GM18499 (cell line): ENCODE results near the gene GARIN3.

ENCODE experiments used
- ATAC-seq: cut with Tn5 transposase; IDR thresholded peaks from one replicate; pipeline ENCODE4 v1.9.1; 2021; ENCODE audit warnings: moderate number of reproducible peaks; ENCODE audit not compliant: insufficient read depth, unreplicated experiment

The GARIN3 gene

DNA sequence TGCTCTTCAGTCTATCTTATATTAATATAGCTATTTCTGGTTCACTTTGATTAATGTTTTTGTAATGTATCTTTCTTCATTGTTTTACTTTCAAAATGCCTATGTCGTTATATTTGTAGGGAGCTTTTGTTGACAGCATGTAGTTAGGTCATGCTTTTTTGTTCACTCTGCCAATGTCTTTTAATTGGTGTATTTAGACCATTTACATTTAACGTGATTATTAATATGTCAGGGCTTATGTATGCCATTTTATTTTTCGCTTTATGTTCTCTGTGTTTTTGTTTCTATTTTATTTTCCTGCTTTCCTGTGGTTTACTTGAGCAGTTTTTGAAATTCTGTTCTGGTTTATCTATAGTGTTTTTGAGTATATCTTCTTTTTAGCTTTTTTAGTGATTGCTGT lies 10.8 kb downstream of the GARIN3 start:
- no peak for ATAC-seq

- no peak for ATAC-seq
These were observed 15.1 kb downstream of the GARIN3 start for GRCh38 chr5:157150995-157151394.

DNA sequence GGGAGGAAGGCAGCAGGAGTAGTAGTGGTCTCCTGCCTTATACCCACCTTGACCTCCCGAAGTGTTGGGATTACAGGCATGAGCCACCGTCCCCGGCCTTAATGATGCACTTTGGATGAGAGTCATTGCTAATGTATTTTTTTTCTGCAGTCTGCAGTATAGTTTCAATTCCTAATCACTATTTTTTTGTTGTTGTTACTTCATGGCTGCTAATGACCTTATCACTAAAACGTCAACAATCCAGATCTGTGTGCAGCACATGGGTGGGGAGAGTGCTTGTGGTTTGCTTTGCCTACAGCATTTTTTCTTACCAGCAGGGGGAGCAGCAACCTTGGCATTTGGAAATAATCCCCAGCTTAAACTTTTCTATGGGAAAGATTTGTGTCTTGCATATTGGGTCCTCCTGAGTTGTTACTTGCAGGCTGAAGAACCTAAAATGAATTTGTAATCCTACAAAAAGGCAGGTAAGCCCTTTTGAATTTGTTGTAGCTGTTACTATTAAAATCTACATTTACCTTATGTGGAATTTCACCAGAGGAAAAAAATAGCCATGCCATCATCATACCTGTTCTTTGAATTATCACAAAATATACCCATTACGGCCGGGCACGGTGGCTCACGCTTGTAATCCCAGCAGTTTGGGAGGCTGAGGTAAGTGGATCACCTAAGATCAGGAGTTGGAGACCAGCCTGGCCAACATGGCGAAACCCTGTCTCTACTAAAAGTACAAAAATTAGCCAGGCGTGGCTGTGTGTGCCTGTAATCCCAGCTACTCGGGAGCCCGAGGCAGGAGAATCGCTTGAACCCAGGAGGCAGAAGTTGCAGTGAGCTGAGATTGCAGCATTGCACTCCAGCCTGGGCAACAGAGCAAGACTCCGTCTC lies 17.1 kb downstream of the GARIN3 start:
- ATAC-seq: peak; percentile 62

DNA sequence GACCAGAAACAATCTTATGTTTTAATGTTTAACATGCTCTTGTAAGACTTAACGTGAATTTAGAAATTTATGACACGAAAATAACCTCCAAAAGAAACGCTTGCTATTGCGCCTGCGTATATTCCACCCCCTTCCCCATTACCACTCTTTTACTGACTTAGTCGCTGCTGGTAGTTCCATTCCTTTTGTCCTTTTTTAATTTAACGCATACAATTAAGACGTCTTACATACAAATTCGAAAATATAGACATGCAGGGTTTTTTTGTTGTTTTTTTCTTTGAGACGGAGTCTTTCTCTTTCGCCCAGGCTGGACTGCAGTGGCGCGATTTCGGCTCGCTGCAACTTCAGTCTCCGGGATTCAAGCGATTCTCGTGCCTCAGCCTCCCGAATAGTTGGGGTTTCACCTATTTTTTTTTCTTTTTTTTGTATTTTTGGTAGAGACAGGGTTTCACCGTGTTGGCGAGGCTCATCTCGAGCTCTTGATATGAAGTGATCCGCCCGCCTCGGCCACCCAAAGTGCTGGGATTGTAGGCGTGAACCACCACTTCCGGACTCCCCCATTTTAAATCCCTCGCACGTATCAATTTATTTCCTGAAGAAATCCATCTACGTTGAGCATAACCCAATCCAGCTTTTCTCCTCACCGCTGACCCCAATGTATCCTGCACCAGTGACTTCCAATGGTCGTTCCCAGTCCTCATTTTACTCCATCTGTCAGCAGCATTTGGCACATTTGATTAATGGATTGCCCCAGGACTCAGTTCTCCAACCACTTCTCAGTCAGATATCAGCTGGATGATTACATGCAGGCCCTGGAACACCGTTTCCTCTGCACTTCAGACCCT lies 22.7 kb downstream of the GARIN3 start:
- ATAC-seq: peak; percentile 27

DNA sequence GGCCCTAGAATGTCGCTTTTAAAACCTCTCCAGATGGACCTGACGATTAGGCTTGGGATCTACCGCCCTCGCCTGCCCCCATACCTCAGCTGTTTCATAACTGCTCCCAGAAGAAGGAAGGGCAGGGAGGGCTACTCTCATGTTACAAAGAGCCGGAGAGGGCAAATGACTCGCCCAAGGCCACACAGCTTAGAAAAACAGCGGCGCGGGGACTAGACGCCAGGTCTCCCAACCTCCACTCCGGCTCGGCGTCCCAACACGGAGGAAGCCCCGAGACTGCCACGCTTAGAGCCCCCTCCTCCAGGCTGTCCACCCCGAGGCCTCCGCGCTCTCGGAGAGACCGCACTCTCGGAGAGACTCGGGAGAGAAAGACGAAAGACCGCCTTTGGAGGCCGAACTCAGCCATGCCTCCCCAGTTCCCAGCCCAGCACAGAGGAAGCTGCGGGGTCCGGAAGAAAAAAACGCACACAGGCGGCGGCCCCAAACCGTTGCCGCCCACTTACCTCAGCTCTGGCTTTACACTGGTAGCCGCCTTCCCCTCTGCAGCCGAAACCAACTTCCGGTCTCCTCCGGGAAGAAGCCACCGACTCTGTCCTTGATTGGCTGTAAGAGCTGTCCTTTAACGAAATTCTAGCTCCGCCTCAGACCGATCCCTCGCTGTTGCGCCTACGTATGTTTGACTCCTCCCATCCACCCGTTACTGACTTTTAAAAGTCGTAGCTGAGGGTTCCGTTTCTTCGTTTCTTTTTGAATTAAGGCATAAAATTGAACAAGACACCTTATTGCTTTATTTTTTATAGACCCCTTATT lies 23.5 kb downstream of the GARIN3 start, which contains the start of gene MED7:
TSS of gene MED7 (minus strand) at position 549 of the 810 bp plus-strand sequence. CDS start 3,434 bp downstream, outside the sequence.
- ATAC-seq: peak; percentile 99

DNA sequence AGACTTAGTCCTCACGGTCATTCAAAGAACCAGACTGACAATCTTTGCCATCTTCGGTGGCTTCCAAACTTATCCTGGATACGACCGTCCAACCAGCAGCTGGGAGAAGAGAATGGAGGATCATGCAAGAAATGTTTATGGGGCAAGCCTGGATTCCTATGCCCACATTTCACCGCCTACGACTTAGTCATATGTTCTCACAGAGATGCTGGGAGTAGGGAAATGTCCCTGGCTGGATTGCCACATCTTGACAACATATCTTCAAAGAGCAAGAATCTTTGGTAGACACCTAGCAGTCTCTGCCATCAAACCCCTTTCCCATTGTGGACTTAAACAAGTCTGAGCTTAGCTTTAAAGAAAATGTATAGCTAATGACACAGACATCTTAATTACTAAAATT lies 28.4 kb downstream of the GARIN3 start:
- no peak for ATAC-seq

GRCh38 chr5:157132281-157132612 lies 33.8 kb downstream of the GARIN3 start:
- no peak for ATAC-seq

DNA sequence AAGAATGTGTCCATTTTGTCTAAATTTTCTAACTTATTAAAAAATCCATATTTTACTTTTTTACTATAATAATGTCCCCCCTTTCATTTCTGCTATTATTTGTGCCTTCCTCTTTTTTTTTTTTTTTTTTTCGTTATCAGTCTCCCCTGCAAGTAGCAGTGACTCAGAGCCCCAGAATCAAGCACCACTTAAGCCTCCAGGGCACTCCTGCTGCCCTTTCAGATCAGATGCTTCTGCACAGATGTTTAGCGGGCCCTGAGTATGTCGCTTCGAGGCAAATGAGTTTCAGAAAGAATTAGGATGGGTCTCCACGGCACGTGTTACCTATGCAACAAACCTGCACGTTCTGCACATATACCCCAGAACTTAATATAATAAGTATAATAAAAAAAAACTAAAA lies 35.1 kb downstream of the GARIN3 start:
- ATAC-seq: peak; percentile 70

- no peak for ATAC-seq
These were observed 44.4 kb downstream of the GARIN3 start for GRCh38 chr5:157121709-157122108.

GRCh38 chr5:157120102-157120501 lies 46.0 kb downstream of the GARIN3 start:
- no peak for ATAC-seq

GRCh38 chr5:157116483-157116954 lies 49.5 kb downstream of the GARIN3 start:
- peak; percentile 65 for ATAC-seq

DNA sequence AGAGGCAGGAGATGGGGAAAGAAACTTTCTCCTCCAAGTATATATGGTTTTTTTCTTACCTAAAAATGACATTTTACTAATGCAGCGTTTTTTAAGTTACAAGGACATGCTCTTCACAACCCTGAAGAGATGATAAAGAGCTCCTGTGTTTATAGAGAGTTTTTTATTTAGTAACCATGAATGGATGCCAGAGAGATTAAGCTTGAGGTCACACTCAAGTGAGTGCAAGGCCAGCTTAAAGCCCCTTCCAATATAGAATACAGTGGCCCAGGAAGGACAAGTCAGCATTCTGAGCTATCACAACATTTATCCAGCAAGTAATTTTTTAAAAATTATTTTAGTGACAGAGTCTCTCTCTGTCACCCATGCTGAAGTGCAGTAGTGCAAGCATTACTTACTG lies 50.6 kb downstream of the GARIN3 start:
- no peak for ATAC-seq

GRCh38 chr5:157115012-157115411 lies 51.1 kb downstream of the GARIN3 start:
- ATAC-seq: no peak

DNA sequence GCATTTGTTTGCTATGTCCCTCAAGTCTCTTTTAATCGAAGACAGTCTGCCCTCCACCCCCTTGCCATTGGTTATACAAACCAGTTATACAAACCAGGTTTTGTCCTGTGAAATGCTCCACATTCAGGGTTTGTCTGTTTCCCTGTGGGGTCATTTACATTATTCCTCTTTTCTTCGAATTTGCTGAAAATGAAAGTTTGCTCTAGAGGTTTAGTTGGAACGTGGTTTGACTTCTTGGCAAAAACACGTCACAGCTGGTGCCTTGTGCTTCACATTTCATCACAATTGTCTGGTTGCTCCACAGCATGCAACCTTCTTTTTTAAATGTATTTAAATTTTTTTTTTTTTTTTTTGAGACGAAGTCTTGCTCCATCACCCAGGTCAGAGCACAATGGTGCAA lies 53.1 kb downstream of the GARIN3 start:
- no peak for ATAC-seq
